T-helper 2 cell (primary cell): ENCODE data around the gene APLF.

Source experiments
- DNase-seq, 5 experiments: peaks; one replicate each; pipeline versions ENCODE4 v3.0.0 to v3.0.0-alpha.2; 2012 to 2022
- total RNA-seq, 2 donors: gene quantifications; one replicate each; lab custom pipeline; 2026; lab: John Stamatoyannopoulos, UW

The APLF gene, protein sequence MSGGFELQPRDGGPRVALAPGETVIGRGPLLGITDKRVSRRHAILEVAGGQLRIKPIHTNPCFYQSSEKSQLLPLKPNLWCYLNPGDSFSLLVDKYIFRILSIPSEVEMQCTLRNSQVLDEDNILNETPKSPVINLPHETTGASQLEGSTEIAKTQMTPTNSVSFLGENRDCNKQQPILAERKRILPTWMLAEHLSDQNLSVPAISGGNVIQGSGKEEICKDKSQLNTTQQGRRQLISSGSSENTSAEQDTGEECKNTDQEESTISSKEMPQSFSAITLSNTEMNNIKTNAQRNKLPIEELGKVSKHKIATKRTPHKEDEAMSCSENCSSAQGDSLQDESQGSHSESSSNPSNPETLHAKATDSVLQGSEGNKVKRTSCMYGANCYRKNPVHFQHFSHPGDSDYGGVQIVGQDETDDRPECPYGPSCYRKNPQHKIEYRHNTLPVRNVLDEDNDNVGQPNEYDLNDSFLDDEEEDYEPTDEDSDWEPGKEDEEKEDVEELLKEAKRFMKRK
- total RNA-seq: 8.7 to 18.7 reads per million in 2 donors

DNA sequence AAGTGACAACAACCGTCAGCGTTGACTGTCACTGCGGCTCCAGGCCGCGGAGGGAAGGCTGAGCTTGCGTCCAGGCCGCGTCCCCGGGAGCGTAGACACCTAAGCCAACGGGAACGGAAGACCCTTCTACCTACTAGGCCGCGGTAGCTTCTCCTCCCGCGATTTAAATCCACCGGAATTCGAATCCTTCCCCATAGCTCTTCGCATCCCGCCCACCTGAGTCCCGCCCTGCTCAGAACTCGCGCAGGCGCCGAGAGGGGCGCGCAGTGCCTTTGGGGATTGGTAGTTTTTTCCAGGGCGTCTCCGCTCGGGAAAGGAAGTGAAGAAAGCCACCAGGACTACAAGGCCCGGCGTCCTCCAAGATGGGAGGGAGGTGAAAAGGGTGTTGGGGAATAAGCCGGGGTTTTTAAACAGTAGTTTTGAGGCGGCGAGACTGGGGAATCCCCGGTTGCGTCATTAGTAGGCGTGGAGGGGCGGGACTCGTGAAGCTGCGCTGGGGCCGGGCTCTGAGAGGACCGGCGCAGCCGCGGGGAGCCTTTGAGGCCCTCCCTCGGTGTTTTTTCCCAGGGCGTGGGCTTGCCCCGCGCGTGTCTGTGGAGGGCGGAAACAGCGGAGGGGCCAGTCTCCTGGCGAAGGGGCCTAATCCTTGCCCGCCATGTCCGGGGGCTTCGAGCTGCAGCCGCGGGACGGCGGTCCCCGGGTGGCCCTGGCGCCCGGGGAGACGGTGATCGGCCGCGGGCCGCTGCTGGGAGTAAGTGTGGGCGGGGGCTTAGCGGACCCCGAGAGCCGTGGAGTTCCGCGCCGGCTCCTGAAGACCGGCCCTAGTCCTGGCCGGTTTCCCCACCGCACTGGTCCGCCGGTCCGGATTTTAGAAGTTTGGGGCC is at the start of gene APLF, which contains the start of gene FBXO48:
Gene APLF, plus strand, starts transcription at position 509 of the 884 bp plus-strand sequence. Its CDS starts 147 bp downstream, at position 656.
Gene FBXO48, minus strand, starts transcription at position 218 of the 884 bp plus-strand sequence. CDS start 2,149 bp downstream, outside the sequence.
- peak; percentile 91 to 100 (median 98) for DNase-seq

DNA sequence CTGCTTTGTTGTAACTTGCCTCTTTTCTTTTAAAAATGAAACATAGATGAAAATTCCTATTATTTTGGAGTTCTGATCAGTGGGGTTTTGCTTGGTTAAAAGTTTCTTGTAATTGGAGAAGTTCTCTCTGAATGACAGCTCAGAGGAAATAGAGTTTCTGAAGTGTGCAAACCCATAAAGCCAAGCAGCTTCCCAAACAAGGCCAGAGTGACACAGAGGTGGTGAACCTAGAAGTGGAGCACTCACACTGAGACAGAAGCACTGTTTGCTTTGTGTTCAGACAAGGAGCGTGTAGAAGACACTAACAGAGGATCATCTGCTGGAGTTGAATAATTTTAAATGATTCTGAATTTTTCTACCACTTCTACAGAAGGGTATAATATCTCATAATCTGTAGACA is 49.5 kb upstream of the APLF start:
- no peak for DNase-seq

DNA sequence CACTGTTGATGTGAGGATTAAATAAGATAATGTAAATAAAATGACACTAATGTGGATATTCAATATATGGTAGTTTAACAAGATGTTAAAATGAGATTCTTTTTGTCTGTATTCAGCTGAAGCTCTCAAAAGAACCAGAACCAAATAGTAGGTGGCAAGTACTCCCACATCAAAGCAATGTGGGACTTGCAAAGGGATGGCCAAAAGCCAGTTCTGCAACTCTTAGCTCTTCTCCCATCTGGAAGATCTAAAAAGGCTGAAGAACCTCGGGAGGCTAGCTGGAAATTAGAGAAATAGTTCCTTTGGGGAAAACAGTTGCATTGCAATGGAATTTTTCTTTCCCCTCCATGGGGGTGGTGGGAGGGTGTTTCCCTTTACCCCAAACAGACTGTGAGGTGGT is 49.0 kb upstream of the APLF start:
- no peak for DNase-seq

DNA sequence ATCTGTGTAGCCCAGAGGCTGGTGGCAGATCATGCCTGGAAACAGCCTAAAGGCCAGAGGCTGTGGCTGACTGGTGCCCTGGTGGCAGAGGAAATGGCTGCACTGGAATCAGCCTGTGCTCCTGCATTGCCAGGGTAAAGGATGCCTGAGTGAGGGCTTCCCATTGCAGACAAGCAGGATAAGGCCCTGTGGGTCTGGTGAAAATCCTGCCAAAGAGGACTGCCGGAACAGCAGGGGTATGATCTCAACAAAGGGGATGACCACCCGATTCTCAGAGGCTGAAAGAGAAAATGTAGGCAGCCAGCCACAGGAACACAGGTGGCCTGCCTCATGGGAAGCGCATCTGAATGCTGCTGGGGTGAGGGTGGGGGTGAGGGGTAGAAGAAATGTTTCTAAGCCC is 48.5 kb upstream of the APLF start:
- no peak for DNase-seq

DNA sequence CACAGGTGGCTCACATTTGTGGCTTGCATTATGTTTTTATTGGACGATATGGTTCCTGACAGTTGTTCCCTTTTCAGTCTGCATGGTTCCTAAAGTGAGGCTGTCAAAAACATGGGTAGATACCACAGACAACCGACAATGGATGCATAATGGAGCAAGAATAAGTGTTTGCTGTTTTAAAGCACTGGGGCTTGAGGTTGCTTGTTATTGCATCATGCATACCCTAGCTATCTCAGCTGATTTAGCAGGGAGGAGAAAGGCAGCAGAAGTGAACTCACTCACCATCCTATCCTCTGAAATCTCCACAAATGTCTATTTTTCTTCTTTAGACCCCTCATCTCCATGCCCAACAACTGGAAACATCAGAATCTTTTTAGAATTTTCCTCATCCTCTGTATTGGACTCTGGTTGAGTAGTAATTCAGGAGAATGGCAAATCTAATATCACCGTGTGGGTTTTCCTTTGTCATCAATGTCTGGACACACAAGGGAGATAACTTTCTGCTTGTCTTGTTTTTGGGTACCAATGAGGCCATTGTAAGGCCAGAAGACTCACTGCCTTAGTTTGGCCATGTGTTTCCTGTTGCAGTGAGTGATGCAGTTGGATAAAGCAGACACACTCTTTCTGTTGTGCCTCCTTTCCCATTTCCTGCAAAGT is 47.0 kb upstream of the APLF start:
- DNase-seq: no peak

DNA sequence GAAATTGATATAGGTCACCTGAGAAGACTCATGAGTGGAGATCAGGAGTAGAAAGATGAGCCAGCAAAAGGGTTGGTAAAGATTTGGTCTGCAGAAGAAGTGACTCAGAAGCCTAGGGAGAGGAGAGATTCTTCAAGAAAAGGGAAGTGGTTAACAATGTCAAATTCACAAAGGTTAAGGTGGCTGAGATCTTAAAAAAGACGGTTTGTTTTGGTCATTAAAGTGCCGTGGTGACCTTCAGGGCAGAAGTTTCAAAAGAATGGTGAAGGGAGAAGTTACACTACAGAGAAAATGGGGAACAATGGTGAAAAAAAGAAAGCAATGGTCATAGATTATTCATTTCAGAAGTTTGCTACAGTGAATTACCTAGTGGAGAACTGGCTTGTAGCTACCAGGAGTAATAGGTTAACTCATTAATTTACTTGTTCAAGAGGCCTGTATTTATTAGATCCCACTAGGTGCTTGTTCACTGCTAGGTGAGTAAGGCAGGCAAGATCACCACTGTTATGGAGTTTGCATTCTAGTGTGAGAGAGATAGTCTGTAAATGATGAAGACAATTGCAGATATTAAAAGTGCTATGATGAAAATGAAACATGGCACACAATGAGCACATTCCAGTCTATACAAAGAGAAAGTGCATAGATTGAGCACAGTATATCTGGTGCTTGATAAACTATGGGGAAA is 43.3 kb upstream of the APLF start:
- DNase-seq: peak in 2 of 5 experiments; percentile 31 to 78

DNA sequence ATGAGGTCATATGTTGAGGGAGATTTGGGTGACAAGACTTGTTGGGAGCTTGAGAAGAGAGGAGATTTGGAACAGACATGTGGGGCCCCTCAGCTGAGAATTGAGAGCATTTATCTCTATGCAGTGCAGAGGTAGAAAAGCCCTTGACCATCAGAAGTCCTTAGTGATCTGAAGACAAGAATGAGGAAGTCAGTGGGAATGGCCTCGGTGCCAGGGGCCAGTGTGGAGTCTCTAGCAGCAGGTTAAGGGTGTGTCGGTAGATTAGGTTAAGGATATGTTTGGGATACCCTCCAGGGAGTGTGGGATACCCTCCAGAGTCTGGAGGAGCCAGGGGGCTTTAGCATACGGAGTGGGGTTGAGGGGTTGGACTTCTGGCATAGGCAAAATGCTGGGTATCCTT is 41.9 kb upstream of the APLF start:
- no peak for DNase-seq

DNA sequence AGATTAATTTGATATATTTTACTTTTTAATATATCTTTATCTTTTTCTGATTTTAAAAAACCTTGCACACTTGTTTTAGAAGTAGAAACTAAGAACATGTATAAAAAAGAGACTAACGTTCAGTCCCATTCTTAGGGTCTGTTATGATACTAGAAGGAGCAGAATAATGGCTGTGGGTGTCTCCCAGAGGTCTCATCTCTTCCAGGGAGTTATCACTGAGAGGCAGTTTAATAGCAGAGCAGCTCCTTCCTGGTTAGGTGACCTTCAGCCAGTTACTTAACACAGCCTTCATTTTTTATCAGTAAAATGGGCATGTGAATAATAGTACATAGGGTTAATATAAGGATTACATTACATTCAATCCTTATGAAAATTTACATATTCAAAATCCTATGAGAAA is 40.9 kb upstream of the APLF start:
- no peak for DNase-seq

DNA sequence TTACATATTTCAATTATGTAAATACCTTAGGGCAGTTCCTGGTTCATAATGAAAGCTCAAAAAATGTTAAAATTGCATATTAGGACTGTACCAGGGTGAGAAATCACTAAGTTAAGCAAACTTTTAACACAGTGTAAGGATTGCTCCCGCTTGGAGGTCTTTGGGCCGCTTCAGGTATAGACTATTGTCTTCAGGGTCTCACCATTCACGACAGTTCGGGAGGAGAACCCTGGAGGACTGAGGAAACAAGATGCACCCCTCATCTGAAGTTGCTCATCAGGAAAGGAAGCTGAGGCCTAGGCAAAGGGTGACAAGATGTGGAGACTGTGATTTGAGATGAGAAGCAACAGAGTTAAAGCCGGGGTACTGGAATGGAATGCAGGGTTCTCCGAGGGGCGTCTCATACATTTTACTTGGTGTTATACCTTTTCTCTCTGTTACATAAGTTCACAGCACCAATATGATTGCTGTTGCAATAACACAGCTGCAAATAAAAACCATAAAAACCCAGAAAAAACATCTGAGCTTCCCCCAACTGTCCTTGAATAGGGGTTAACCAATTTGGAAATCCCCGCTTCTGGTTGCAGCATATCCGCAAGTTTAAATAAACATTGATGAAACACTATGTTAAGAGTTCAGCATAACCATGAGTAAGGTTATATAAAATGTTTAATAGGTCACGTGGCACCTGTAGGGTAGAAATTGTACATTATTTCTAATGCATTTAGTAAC is 40.4 kb upstream of the APLF start:
- peak in 2 of 5 experiments; percentile 58 to 82 for DNase-seq

DNA sequence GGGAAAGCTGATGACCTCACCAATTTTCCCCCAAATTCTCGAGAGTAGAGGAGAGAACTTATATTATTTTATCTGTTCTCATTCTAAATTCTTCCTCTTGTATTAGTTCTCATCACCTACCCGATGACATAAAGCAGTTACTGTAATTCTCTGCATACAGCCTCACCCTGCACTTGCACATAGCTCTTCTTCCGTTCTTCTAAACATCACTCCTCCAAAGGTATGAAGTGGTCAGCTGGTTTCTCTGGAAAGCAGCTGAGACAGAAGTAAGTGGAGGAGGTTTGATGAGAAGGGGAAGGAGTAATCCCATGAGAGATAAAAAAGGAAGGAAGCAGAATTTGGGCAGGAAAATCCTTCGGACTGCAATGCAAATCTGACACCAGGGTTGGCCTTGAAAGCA is 39.3 kb upstream of the APLF start:
- DNase-seq: no peak

DNA sequence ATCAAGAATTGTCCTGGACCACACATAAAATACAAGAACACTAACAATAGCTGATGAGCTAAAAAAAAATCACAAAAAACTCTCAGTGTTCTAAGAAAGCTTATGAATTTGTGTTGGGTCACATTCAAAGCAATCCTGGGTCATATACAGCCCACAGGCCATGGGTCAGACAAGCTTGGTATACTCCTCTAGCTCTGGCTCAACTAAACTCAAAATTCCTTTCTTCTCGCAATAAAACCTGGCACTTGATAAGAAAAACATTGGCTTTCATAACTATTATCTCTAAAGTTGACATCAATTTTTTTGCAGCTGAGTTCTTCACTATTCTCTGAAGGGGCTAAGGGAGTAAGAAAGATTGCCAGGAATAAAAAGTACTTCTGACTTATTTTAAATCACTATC is 38.6 kb upstream of the APLF start:
- no peak for DNase-seq

DNA sequence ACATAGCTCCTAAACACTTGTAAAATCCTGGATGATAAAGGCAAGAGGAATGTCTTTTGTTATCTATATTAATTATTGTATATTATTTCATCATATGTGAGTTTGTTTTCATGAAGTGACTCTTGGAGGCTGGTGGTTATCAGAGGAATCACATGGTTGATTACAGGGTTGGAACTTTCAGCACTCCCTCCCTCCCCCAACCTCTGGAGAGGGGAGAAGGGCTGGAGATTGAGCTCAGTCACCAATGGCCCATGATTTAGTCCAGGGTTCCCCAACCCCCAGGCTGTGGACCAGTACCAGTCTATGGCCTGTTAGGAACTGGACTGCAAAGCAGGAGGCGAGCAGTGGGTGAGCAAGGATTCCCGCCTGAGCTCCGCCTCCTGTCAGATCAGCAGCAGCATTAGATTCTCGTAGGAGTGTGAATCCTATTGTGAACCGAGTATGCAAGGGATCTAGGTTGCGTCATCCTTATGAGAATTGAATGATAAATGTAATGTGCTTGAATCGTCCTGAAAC is 38.0 kb upstream of the APLF start:
- DNase-seq: no peak

DNA sequence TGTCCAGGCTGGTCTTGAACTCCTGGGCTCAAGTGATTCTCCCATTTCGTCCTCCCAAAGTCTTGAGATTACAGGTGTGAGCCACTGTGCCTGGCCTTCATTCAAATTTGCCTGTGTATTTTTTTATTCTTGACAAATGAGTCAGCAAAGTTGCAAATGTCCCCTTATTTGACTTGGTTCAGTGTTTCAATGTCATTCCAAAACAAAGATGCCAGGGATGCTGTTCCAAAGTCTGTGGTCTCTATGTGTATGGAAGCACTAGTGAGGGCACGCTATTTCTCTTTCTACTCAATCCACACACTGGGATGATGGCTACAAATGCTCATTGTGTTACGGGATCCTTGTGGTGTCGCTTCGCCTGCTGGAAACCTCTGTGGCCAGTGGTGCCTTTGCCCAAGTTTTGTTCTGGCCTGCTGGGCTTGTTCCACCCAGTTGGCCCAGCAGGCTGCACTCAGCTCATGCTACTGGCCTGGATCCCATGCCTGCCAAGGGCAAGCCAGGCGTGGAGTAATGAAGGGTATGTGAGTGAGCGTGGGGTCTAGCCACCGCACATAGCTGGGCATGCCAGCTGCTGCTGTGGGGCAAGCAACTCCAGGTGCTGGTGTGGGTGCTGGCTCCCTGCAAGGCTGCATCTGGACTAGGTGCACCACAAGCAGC is 35.9 kb upstream of the APLF start:
- no peak for DNase-seq

DNA sequence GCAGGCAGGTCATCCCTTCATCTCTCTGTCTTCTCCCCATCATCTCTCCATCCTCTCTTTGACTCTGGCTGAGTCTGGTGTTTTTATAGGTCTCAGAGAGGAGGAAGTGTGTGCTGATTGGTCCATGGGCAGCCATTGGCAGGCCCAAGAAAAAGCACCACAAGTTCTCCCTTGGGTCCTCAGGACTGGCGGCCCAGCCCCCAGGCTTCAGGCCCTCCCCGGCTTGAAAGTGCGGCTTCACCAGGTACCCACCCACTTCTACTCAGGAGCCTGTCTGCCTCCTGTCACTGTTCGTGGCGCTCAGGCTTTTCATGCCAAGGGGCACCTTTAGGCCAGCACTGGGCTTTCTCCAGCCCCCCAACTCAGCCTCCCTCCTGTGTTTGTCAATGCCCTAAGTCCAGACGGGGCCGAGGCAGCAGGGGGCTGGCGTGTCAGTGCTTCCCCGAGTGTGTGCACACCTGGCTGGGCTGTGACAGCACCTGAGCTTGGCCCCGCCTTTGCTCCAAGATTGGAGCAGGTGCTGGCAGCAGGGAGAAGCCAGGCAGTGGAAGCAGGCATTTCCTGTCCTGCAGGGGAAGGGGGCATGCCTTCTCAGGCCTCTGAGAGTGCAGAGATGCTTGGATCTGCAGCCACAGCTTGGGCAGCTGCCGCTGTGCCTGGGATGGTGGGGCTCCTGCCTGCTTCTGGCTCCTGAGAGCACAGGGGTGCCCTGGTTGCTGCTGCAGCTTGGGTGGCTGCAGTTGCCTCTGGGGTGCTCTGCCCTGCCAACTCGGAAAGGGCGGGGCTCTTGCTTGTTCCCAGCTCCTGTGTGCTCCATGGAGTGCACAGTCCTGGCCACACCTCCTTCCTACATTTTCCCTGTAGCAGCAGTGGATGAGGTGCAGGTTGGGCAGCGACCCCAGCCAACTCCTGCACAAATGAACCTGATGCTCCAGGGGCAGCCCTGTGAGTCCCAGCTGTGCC is 34.4 kb upstream of the APLF start:
- no peak for DNase-seq

DNA sequence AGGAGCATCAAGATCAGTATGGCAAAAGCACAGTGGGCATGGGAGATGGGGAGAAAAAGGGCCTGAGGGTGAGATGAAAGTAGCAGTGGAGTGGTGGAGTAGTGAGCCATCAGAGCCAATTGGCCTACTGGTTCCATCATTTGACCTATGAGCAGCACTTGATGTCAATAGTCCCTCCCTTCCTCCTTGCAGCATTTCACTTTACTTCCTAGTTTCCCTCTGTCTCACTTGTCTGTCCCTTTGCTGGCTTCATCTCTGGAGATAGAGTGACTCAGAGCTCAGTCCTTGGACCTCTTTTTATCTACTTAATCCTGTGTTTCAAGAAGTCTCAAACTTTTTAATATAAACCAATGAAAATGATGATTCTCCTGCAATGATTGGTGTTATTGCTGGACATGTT is 32.4 kb upstream of the APLF start:
- no peak for DNase-seq

DNA sequence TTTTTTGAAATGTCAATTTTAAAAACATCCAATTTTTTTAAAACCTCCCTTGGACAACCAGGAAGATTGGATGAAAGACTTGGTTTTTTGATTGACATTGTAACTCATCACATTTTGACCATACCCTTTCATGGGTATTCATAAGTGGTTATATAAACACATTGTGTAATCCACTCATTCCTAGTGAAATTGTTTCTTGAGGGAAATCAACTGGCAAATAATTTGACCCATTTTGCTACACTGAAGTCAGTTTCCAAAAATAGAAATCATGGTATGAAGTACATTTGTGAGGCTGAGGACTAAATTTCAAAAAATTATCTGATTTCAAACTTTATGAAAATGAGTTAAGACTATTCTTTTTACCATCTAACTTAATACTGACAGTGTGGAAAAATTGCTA is 31.8 kb upstream of the APLF start:
- DNase-seq: no peak

DNA sequence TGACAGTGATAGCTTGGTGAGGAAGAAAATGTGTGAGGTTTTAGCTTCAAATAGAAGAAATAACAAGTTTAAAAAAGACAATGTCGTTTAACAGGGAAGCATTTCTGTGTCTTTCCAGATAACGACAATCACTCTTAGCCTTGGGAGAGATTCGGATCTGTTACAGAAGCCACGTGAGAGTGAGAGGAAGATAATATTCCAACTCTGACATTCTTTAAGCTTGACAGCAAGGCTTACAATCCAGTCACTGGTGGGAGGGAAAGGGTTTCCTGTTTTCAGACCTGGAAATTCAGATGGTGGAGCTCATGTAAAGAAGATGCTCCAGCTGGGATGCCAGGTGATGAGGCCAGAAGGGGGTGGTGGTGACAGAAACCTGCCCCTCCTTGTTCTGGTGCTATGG is 31.1 kb upstream of the APLF start:
- DNase-seq: no peak

DNA sequence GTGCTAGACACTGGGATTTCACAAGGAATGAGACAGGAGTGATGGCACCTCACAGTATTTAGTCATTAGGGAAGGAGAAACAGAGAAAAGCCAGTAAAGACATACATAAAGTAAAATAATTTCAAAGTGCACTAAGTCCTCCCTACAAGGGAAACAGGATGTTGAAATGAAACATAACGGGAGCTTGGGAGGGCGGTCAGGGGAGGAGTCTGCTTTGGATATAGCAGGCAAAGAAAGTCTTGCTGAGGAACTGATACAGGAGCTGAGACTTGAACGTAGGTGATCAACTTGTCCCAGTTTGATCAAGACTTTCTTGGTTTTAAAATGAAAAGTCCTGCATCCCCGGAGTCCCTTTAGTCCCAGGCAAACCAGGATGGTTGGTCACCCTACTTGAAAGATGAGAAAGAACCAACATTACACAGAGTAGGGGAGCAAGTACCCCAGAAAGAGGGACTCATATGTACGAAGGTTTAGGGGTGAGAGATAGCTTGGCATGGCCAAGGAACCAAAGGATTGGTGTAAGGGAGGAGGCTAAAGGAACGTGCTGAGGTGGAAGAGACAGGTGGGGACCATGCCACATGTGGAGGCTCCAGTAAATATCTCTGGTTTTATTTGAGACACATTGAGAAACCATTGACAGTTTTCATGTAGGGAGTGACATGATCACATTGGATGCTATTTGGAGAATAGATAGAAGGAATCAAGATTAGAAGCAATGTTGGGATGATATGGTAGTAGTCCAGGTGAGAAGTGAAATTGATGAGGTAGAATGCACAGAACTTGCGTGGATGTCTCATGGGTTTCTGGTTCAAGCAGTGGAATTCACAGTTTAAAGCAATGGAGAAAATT is 28.7 kb upstream of the APLF start:
- DNase-seq: no peak
